ENCODE data around the gene ZNF232. TPM values are rescaled to one million over a fixed set of nuclear protein-coding genes. Genes with fewer than 3 reads are reported as not detected.
"Not testable (repeated sequence)": the region's sequence is repeated elsewhere in the genome, so short reads cannot be mapped to it uniquely, and the experiment has no call there.

ZNF232 gene
- total RNA-seq, 1 experiment from 2014 or later, result 11.1 TPM

DNA sequence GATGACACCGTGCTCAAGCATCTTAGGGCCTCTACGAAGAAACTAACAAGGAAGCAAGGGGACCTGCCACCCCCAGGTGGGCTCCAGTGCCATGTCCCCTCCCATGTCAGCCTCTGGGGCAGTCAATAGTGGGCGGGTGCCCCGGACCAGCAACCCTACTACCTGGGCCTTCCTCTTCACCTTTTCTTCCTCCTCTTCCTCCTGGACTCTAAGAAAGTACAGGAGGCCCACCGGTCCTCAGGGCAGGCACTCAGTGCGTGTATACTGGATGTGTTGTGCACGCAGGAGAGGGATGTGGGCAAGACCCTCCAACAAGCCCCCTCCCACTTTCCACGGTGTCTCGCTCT lies 26.5 kb upstream of the ZNF232 start:
- H3K36me3 ChIP-seq (ENCODE audit: control insufficient read depth in 1 of 2, insufficient read depth in 2 of 2, low read length in 2 of 2); RAD21 ChIA-PET (ENCODE audit: low non-redundant PET in 1 of 2, low total read pairs in 2 of 2, uncharacterized antibody in 2 of 2, unreplicated experiment in 2 of 2); H3K9me3 ChIP-seq (ENCODE audit: control insufficient read depth in 1 of 2, insufficient read depth in 1 of 2, low read depth in 1 of 2, low read length in 2 of 2); POLR2A ChIA-PET; H3K27me3 ChIP-seq (ENCODE audit: insufficient read depth, low read length); BruUV-seq (replicated peaks); H2AFZ ChIP-seq (ENCODE audit: low read depth, low read length, poor library complexity, severe bottlenecking); H3K9ac ChIP-seq (ENCODE audit: low read length); ATAC-seq; H3K9me2 ChIP-seq (ENCODE audit: insufficient read depth); intact Hi-C loops (cut with micrococcal nuclease); H3K79me2 ChIP-seq (ENCODE audit: insufficient read depth, low read length); H3K4me3 ChIP-seq (replicated peaks in 1 of 2; ENCODE audit: low read depth in 1 of 2, low read length in 2 of 2); H3K4me2 ChIP-seq (ENCODE audit: low read length); CTCF ChIA-PET; DNase-seq (ENCODE audit: low read depth, low spot score); H3K27ac ChIP-seq (ENCODE audit: low read depth, low read length); H3K4me1 ChIP-seq (ENCODE audit: control insufficient read depth in 1 of 2, insufficient read depth in 2 of 2, low read length in 2 of 2); H4K20me1 ChIP-seq (ENCODE audit: insufficient read depth): not testable (repeated sequence)

DNA sequence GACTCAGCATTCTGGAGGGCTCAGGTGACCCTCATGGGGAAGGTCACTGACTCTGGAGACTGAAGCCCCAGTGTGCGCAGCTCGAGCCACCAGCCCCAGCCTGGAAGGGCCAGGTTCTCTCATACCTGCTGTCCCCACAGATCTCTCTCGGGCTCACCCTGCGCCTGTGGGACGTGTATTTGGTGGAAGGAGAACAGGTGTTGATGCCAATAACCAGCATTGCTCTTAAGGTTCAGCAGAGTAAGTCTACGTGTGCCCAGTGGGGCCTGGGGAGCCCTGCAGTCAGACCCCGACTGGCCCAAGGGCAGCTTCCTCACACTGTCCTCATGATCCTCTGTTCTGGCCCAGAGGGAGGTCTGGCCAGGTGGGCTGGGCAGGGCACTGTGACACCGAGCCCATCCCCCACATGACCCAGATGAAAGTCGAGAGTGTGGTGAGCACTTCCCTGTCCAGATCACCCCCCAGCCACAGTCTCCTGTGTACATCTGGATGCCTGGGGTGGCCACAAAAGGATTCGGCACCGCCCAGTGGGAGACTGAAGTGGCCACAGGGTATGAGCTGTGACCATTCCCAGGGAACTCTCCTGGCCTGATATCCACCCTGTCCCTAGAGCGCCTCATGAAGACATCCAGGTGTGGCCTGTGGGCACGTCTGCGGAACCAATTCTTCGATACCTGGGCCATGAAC lies 26.0 kb upstream of the ZNF232 start:
- H3K9me2 ChIP-seq (ENCODE audit: insufficient read depth); BruUV-seq (replicated peaks); H3K79me2 ChIP-seq (ENCODE audit: insufficient read depth, low read length); CTCF ChIA-PET; H3K36me3 ChIP-seq (ENCODE audit: control insufficient read depth in 1 of 2, insufficient read depth in 2 of 2, low read length in 2 of 2); H4K20me1 ChIP-seq (ENCODE audit: insufficient read depth); RAD21 ChIA-PET (ENCODE audit: low non-redundant PET in 1 of 2, low total read pairs in 2 of 2, uncharacterized antibody in 2 of 2, unreplicated experiment in 2 of 2); intact Hi-C loops (cut with micrococcal nuclease); H2AFZ ChIP-seq (ENCODE audit: low read depth, low read length, poor library complexity, severe bottlenecking); H3K4me1 ChIP-seq (ENCODE audit: control insufficient read depth in 1 of 2, insufficient read depth in 2 of 2, low read length in 2 of 2); POLR2A ChIA-PET; H3K27ac ChIP-seq (ENCODE audit: low read depth, low read length); H3K9ac ChIP-seq (ENCODE audit: low read length); H3K27me3 ChIP-seq (ENCODE audit: insufficient read depth, low read length); H3K4me2 ChIP-seq (ENCODE audit: low read length); H3K4me3 ChIP-seq (replicated peaks in 1 of 2; ENCODE audit: low read depth in 1 of 2, low read length in 2 of 2); H3K9me3 ChIP-seq (ENCODE audit: control insufficient read depth in 1 of 2, insufficient read depth in 1 of 2, low read depth in 1 of 2, low read length in 2 of 2); DNase-seq (ENCODE audit: low read depth, low spot score); ATAC-seq: not testable (repeated sequence)

DNA sequence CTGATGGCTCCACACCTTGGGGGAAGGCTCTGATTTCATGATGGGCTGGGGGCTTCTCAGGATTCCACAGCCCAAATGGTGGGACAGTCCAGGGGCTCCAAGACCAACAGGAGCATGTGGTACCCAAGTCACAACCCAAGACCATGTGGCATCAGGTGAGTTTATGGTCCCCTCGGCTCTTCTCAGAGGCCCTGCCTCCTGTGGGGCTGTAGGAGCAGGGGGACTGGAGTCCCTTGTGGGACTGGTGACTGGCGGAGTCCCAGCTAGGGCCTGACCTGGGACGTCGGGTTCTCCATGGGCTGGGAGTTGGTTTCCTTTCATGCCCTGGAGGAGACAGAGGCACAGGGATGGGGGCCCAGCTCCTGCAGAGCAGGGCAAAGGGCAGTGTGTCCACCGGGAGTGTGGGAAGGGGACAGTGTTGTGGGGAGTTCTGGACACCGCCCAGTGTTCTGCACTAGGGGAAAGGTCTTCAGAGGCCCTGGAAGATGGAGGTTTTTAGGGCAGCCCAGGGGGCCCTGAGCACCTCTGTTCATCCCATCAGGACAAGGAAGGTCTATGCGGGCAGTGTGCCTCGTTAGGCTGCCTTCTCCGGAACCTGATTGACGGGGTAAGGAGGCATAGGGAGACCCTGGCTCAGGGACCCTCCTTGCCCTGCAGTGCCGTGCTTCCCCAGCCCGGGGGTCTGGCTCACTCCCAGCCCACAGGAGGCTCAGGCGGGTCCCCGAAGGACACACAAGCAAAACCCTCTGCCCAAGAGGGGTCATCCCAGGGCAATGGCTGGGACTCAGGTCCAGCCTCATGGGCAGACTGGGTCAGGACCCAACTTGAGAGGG lies 25.1 kb upstream of the ZNF232 start:
- H3K4me3 ChIP-seq (replicated peaks in 1 of 2; ENCODE audit: low read depth in 1 of 2, low read length in 2 of 2); H3K4me1 ChIP-seq (ENCODE audit: control insufficient read depth in 1 of 2, insufficient read depth in 2 of 2, low read length in 2 of 2); CTCF ChIA-PET; BruUV-seq (replicated peaks); POLR2A ChIA-PET; H3K9me2 ChIP-seq (ENCODE audit: insufficient read depth); H3K9me3 ChIP-seq (ENCODE audit: control insufficient read depth in 1 of 2, insufficient read depth in 1 of 2, low read depth in 1 of 2, low read length in 2 of 2); H3K36me3 ChIP-seq (ENCODE audit: control insufficient read depth in 1 of 2, insufficient read depth in 2 of 2, low read length in 2 of 2); H4K20me1 ChIP-seq (ENCODE audit: insufficient read depth); H3K4me2 ChIP-seq (ENCODE audit: low read length); DNase-seq (ENCODE audit: low read depth, low spot score); H3K27ac ChIP-seq (ENCODE audit: low read depth, low read length); intact Hi-C loops (cut with micrococcal nuclease); H2AFZ ChIP-seq (ENCODE audit: low read depth, low read length, poor library complexity, severe bottlenecking); H3K27me3 ChIP-seq (ENCODE audit: insufficient read depth, low read length); H3K9ac ChIP-seq (ENCODE audit: low read length); H3K79me2 ChIP-seq (ENCODE audit: insufficient read depth, low read length); RAD21 ChIA-PET (ENCODE audit: low non-redundant PET in 1 of 2, low total read pairs in 2 of 2, uncharacterized antibody in 2 of 2, unreplicated experiment in 2 of 2); ATAC-seq: not testable (repeated sequence)

All from HCT116 (cell line).